HCT116 (cell line): Measurements from ENCODE around the gene NRCAM. TPM values are rescaled to one million over a fixed set of nuclear protein-coding genes. Genes with fewer than 3 reads are reported as not detected.
A peak's percentile ranks its signal among the peaks of the same experiment; 100 is the strongest.

Experiments used
- ATAC-seq: fragments of 200-7000 bp; cut with Tn5 transposase; 2 replicates; pipeline ENCODE4 v1.9.1; 2020; ENCODE audit warnings: mild to moderate bottlenecking, moderate library complexity
- BruUV-seq: library from RNA; stranded (reverse); fragments of 400-500 nt; replicated peaks from 2 replicates; lab custom pipeline; 2021; lab: Mats Ljungman, UMichigan
- CTCF ChIA-PET: fragments of 300-600 bp; sonication (Branson Sonifier 250); formaldehyde crosslinking; loops from one replicate; lab custom pipeline; 2021; ENCODE audit warnings: antibody characterized with exemption; lab: Charles Lee
- POLR2A ChIA-PET: fragments of 300-600, 350-600 bp; sonication (Branson Sonifier 250); formaldehyde crosslinking; loops from one replicate; lab custom pipeline; 2021; ENCODE audit warnings: antibody characterized with exemption; lab: Charles Lee
- RAD21 ChIA-PET, 2 experiments: fragments of 300-600 bp; sonication (Branson Sonifier 250); formaldehyde crosslinking; loops; one replicate each; lab custom pipeline; 2023; ENCODE audit warnings: low total read pairs in 2 of 2; ENCODE audit not compliant: uncharacterized antibody in 2 of 2, unreplicated experiment in 2 of 2, low non-redundant PET in 1 of 2; lab: Charles Lee
- DNase-seq: peaks from one replicate; pipeline ENCODE4 v3.0.0-alpha.2; 2010; ENCODE audit warnings: low read depth, low spot score
- H2AFZ ChIP-seq: fragments of 200-600 bp; shearing (Covaris generic), sonication (generic); 2 replicates; pipeline ENCODE4 v1.6.1; 2017; ENCODE audit warnings: low read depth, mixed run types, mixed read lengths, antibody characterized with exemption, low read length; ENCODE audit not compliant: poor library complexity, severe bottlenecking
- H3K27ac ChIP-seq: 2 replicates; pipeline ENCODE4 v1.5.1; 2012; ENCODE audit warnings: low read depth, low read length
- H3K27me3 ChIP-seq: fragments of 200-600 bp; sonication (generic); 2 replicates; pipeline ENCODE4 v1.6.1; 2016; ENCODE audit warnings: mixed run types, low read length, mixed read lengths; ENCODE audit not compliant: insufficient read depth
- H3K36me3 ChIP-seq, 2 experiments: fragments of 200-500 bp in 1 of 2; fragments of 200-600 bp in 1 of 2; sonication (Bioruptor generic) in 1 of 2; sonication (generic) in 1 of 2; 2 replicates each; pipeline versions ENCODE4 v1.5.1 to v1.6.1; 2014 to 2016; ENCODE audit warnings: low read length in 2 of 2, inconsistent platforms in 1 of 2, mixed read lengths in 1 of 2, mixed run types in 1 of 2; ENCODE audit not compliant: insufficient read depth in 2 of 2, control insufficient read depth in 1 of 2
- H3K4me1 ChIP-seq, 2 experiments: fragments of 200-600 bp in 1 of 2; sonication (generic) in 1 of 2; 2 replicates each; pipeline versions ENCODE4 v1.5.1 to v1.6.1; 2012 to 2017; ENCODE audit warnings: low read length in 2 of 2, inconsistent platforms in 1 of 2, mild to moderate bottlenecking in 1 of 2, mixed read lengths in 1 of 2, mixed run types in 1 of 2, moderate library complexity in 1 of 2; ENCODE audit not compliant: insufficient read depth in 2 of 2, control insufficient read depth in 1 of 2
- H3K4me2 ChIP-seq: fragments of 200-600 bp; sonication (generic); 2 replicates; pipeline ENCODE4 v1.6.1; 2017; ENCODE audit warnings: mixed run types, low read length, mixed read lengths
- H3K4me3 ChIP-seq, 2 experiments: fragments of 200-600 bp in 1 of 2; sonication (generic) in 1 of 2; replicated peaks in 1 of 2; 2 replicates each; pipeline ENCODE4 v1.5.1; 2011 to 2016; ENCODE audit warnings: low read length in 2 of 2, control low read depth in 1 of 2, low read depth in 1 of 2, mild to moderate bottlenecking in 1 of 2, mixed read lengths in 1 of 2, mixed run types in 1 of 2
- H3K79me2 ChIP-seq: fragments of 200-600 bp; sonication (generic); 2 replicates; pipeline ENCODE4 v1.6.1; 2017; ENCODE audit warnings: mild to moderate bottlenecking, mixed run types, low read length, moderate library complexity, mixed read lengths; ENCODE audit not compliant: insufficient read depth
- H3K9ac ChIP-seq: fragments of 200-600 bp; sonication (generic); 2 replicates; pipeline ENCODE4 v1.6.1; 2016; ENCODE audit warnings: low read length, mixed read lengths
- H3K9me2 ChIP-seq: fragments of 200-600 bp; sonication (generic), shearing (Covaris generic); 2 replicates; pipeline ENCODE4 v1.6.1; 2017; ENCODE audit warnings: mixed run types, mild to moderate bottlenecking, moderate library complexity; ENCODE audit not compliant: insufficient read depth
- H3K9me3 ChIP-seq, 2 experiments: fragments of 200-500 bp in 1 of 2; fragments of 200-600 bp in 1 of 2; sonication (Bioruptor generic) in 1 of 2; sonication (generic) in 1 of 2; 2 replicates each; pipeline ENCODE4 v1.6.1; 2014 to 2017; ENCODE audit warnings: low read length in 2 of 2, mixed read lengths in 2 of 2, inconsistent platforms in 1 of 2, low read depth in 1 of 2, mild to moderate bottlenecking in 1 of 2, mixed run types in 1 of 2, moderate library complexity in 1 of 2; ENCODE audit not compliant: control insufficient read depth in 1 of 2, insufficient read depth in 1 of 2
- H4K20me1 ChIP-seq: fragments of 200-600 bp; sonication (generic), shearing (Covaris generic); 2 replicates; pipeline ENCODE4 v1.6.1; 2017; ENCODE audit warnings: mixed run types, mild to moderate bottlenecking, moderate library complexity; ENCODE audit not compliant: insufficient read depth
- CBX3 ChIP-seq: IDR thresholded peaks from 2 replicates; pipeline ENCODE4 v1.6.1; 2012; ENCODE audit warnings: low read depth
- CEBPB ChIP-seq: IDR thresholded peaks from 2 replicates; pipeline ENCODE4 v1.6.1; 2012; ENCODE audit warnings: low read depth
- CTCF ChIP-seq, 3 experiments: fragments of 200-600 bp in 1 of 3; sonication (generic) in 1 of 3; IDR thresholded peaks in 2 of 3; conservative IDR thresholded peaks in 1 of 3; 2 replicates each; pipeline ENCODE4 v1.5.1; 2012 to 2017; ENCODE audit warnings: low read depth in 2 of 3, low read length in 2 of 3, antibody characterized with exemption in 1 of 3, borderline replicate concordance in 1 of 3, control low read depth in 1 of 3, mild to moderate bottlenecking in 1 of 3, mixed read lengths in 1 of 3, mixed run types in 1 of 3, moderate library complexity in 1 of 3; ENCODE audit not compliant: insufficient read depth in 1 of 3
- FOSL1 ChIP-seq: IDR thresholded peaks from 2 replicates; pipeline ENCODE4 v1.6.1; 2012; ENCODE audit warnings: low read depth
- POLR2AphosphoS5 ChIP-seq: IDR thresholded peaks from 2 replicates; pipeline ENCODE4 v1.6.1; 2011; ENCODE audit warnings: mild to moderate bottlenecking, low read depth, low read length, moderate library complexity
- RAD21 ChIP-seq: IDR thresholded peaks from 2 replicates; pipeline ENCODE4 v1.6.1; 2012; ENCODE audit warnings: low read depth, mild to moderate bottlenecking
- REST ChIP-seq: IDR thresholded peaks from 2 replicates; pipeline ENCODE4 v1.6.1; 2012; ENCODE audit warnings: low read depth
- SP1 ChIP-seq: IDR thresholded peaks from 2 replicates; pipeline ENCODE4 v1.6.1; 2012; ENCODE audit warnings: low read depth
- intact Hi-C: fragments of 100-400 bp; cut with micrococcal nuclease; formaldehyde crosslinking; loops from 2 replicates; pipeline ENCODE4 v1.10.0; 2022
- total RNA-seq: library from RNA; stranded (reverse); gene quantifications from one replicate; pipeline ENCODE4 v1.2.1, GENCODE V29; 2021; ENCODE audit not compliant: unreplicated experiment

The NRCAM gene
- total RNA-seq, 1 experiment from 2014 or later = 0.15 TPM

GRCh38 chr7:108112683-108113082, 343.6 kb downstream of the NRCAM start:
- TF ChIP-seq POLR2AphosphoS5 (no peak), REST (no peak), SP1 (no peak), FOSL1 (no peak)
- no peak overlapping the region for H3K27ac ChIP-seq
- DNase-seq (no peak), ATAC-seq (no peak)
- H3K4me1 ChIP-seq = no peaks in the 10 kb centered on the region
- H3K36me3 ChIP-seq = no peaks in the 10 kb centered on the region
- H3K4me3 ChIP-seq = no peak overlapping the region
- H3K79me2 ChIP-seq = no peaks in the 10 kb centered on the region
- H3K9me3 ChIP-seq = no peaks in the 10 kb centered on the region
- intact Hi-C loops = no loop called here
- CTCF ChIA-PET = no interaction called here
- no peak overlapping the region for H3K9ac ChIP-seq
- no peaks in the 10 kb centered on the region for H3K9me2 ChIP-seq
- no peaks in the 10 kb centered on the region for H4K20me1 ChIP-seq
- no peak overlapping the region for H2AFZ ChIP-seq
- no peaks in the 10 kb centered on the region for H3K27me3 ChIP-seq
- no peak overlapping the region for H3K4me2 ChIP-seq
- RAD21 ChIA-PET = no interaction called here
- no TSS peak for BruUV-seq
- POLR2A ChIA-PET = no interaction called here

GRCh38 chr7:108109221-108109908, 346.9 kb downstream of the NRCAM start:
- Histone ChIP-seq H3K4me3 (no peak overlapping the region), H3K4me1 (no peaks in the 10 kb centered on the region), H3K36me3 (no peaks in the 10 kb centered on the region), H4K20me1 (no peaks in the 10 kb centered on the region), H3K9ac (no peak overlapping the region), H3K4me2 (no peak overlapping the region), H3K9me3 (no peaks in the 10 kb centered on the region), H3K79me2 (no peaks in the 10 kb centered on the region), H2AFZ (peak overlapping the region; percentile 94), H3K27ac (no peak overlapping the region), H3K9me2 (no peaks in the 10 kb centered on the region), H3K27me3 (no peaks in the 10 kb centered on the region)
- ChIA-PET RAD21 (no interaction called here), CTCF (interaction anchor here (0.7 to 1.2 kb wide), 2 partner anchors 9 to 388 kb away, joined by 3 to 7 read pairs; no protein-coding TSS in a partner anchor), POLR2A (no interaction called here)
- no TSS peak for BruUV-seq
- DNase-seq (peak; percentile 21), ATAC-seq (peak; percentile 83)
- intact Hi-C loops = no loop called here
- TF ChIP-seq CBX3 = peak; percentile 50; the same call in 1 of the 2 replicates
- peak; percentile 37 to 64 (median 63); a peak in 5 of 6 replicates for TF ChIP-seq CTCF (IDR thresholded peaks at IDR 0.05 in 2 of 3, conservative IDR thresholded peaks at IDR 0.05 in 1 of 3; ENCODE audit: borderline replicate concordance in 1 of 3, insufficient read depth in 1 of 3, low read depth in 2 of 3, low read length in 2 of 3)
- no peak for TF ChIP-seq CEBPB
- TF ChIP-seq RAD21 = peak; percentile 53
